HEK293 (cell line): ENCODE data around the gene ANKRD1.

Source experiments
- CTCF ChIA-PET: fragments of 350-600 bp; formaldehyde crosslinking; extraction: SDS; loops from one replicate; lab custom pipeline; 2021; ENCODE audit warnings: antibody characterized with exemption; lab: Yijun Ruan, JAX
- POLR2A ChIA-PET: fragments of 300-600 bp; formaldehyde crosslinking; extraction: SDS; loops from one replicate; lab custom pipeline; 2020; ENCODE audit warnings: antibody characterized with exemption, inconsistent platforms; lab: Yijun Ruan, JAX
- H3K27ac ChIP-seq: fragments of 200-500 bp; sonication (Bioruptor generic); 2 replicates; pipeline ENCODE4 v1.5.1; 2014; ENCODE audit warnings: low read depth, low read length, control low read depth, inconsistent platforms; ENCODE audit errors: extremely low read depth
- H3K36me3 ChIP-seq, 2 experiments: fragments of 200-500 bp in 1 of 2; sonication (Bioruptor generic) in 1 of 2; 1 replicate in 1 of 2; 2 replicates in 1 of 2; pipeline ENCODE4 v1.5.1; 2014 to 2017; ENCODE audit warnings: inconsistent platforms in 2 of 2, low read length in 2 of 2; ENCODE audit not compliant: control insufficient read depth in 2 of 2, insufficient read depth in 1 of 2
- H3K4me1 ChIP-seq: fragments of 200-500 bp; sonication (Bioruptor generic); 2 replicates; pipeline ENCODE4 v1.5.1; 2014; ENCODE audit warnings: mild to moderate bottlenecking, low read length, inconsistent platforms; ENCODE audit not compliant: control insufficient read depth, insufficient read depth
- H3K4me3 ChIP-seq: 2 replicates; pipeline ENCODE4 v1.5.1; 2011; ENCODE audit warnings: low read depth, mild to moderate bottlenecking, control low read depth, low read length, moderate library complexity
- H3K9me3 ChIP-seq: fragments of 200-500 bp; sonication (Bioruptor generic); 2 replicates; pipeline ENCODE4 v1.5.1; 2014; ENCODE audit warnings: low read depth, low read length, inconsistent platforms; ENCODE audit not compliant: control insufficient read depth, insufficient read depth
- KLF10 ChIP-seq: fragments of 450-650 bp; IDR thresholded peaks from 2 replicates; pipeline ENCODE4 v1.5.1; 2018; ENCODE audit warnings: missing biosample characterization, mild to moderate bottlenecking, missing genetic modification characterization
- KLF17 ChIP-seq: fragments of 450-650 bp; formaldehyde crosslinking; IDR thresholded peaks from 2 replicates; pipeline ENCODE4 v1.5.1; 2016; ENCODE audit warnings: missing biosample characterization, missing genetic modification characterization
- MZF1 ChIP-seq: fragments of 450-650 bp; formaldehyde crosslinking; IDR thresholded peaks from 2 replicates; pipeline ENCODE4 v1.5.1; 2017; ENCODE audit warnings: missing biosample characterization, missing genetic modification characterization, borderline replicate concordance
- PRDM10 ChIP-seq: fragments of 450-650 bp; formaldehyde crosslinking; IDR thresholded peaks from 2 replicates; pipeline ENCODE4 v1.5.1; 2016; ENCODE audit warnings: missing biosample characterization, missing genetic modification characterization
- SP2 ChIP-seq: fragments of 450-650 bp; formaldehyde crosslinking; IDR thresholded peaks from 2 replicates; pipeline ENCODE4 v1.5.1; 2016; ENCODE audit warnings: missing biosample characterization, missing genetic modification characterization
- TCF7L2 ChIP-seq: IDR thresholded peaks from 2 replicates; pipeline ENCODE4 v1.6.1; 2011; ENCODE audit warnings: low read depth, mild to moderate bottlenecking, inconsistent platforms, low read length, moderate library complexity, borderline replicate concordance
- ZBTB21 ChIP-seq: fragments of 450-650 bp; formaldehyde crosslinking; IDR thresholded peaks from 2 replicates; pipeline ENCODE4 v1.5.1; 2017; ENCODE audit warnings: missing biosample characterization, missing genetic modification characterization
- ZBTB6 ChIP-seq: fragments of 450-650 bp; formaldehyde crosslinking; IDR thresholded peaks from 2 replicates; pipeline ENCODE4 v1.5.1; 2017; ENCODE audit warnings: missing biosample characterization, missing genetic modification characterization
- ZNF140 ChIP-seq: fragments of 450-650 bp; formaldehyde crosslinking; IDR thresholded peaks from 2 replicates; pipeline ENCODE4 v1.5.1; 2016; ENCODE audit warnings: missing biosample characterization, missing genetic modification characterization
- ZNF26 ChIP-seq: fragments of 450-650 bp; formaldehyde crosslinking; IDR thresholded peaks from 2 replicates; pipeline ENCODE4 v1.5.1; 2016; ENCODE audit warnings: missing biosample characterization, missing genetic modification characterization
- ZNF391 ChIP-seq: fragments of 450-650 bp; formaldehyde crosslinking; IDR thresholded peaks from 2 replicates; pipeline ENCODE4 v1.5.1; 2016; ENCODE audit warnings: low read depth, missing biosample characterization, missing genetic modification characterization, borderline replicate concordance
- ZNF548 ChIP-seq: fragments of 450-650 bp; formaldehyde crosslinking; IDR thresholded peaks from 2 replicates; pipeline ENCODE4 v1.5.1; 2016; ENCODE audit warnings: missing biosample characterization, missing genetic modification characterization
- ZNF549 ChIP-seq: fragments of 450-650 bp; IDR thresholded peaks from 2 replicates; pipeline ENCODE4 v1.5.1; 2018; ENCODE audit warnings: missing biosample characterization, missing genetic modification characterization, mild to moderate bottlenecking, inconsistent platforms, moderate library complexity
- ZNF580 ChIP-seq: fragments of 450-650 bp; formaldehyde crosslinking; IDR thresholded peaks from 2 replicates; pipeline ENCODE4 v1.5.1; 2016; ENCODE audit warnings: missing biosample characterization, missing genetic modification characterization
- ZNF654 ChIP-seq: fragments of 450-650 bp; formaldehyde crosslinking; IDR thresholded peaks from 2 replicates; pipeline ENCODE4 v1.5.1; 2016; ENCODE audit warnings: low read depth, missing biosample characterization, missing genetic modification characterization
- ZNF660 ChIP-seq: fragments of 450-650 bp; IDR thresholded peaks from 2 replicates; pipeline ENCODE4 v1.5.1; 2018; ENCODE audit warnings: missing biosample characterization, mild to moderate bottlenecking, missing genetic modification characterization
- TF ChIP-seq, protein P1 (sequence below): fragments of 450-650 bp; IDR thresholded peaks from 2 replicates; pipeline ENCODE4 v1.5.1; 2018; ENCODE audit warnings: missing biosample characterization, mild to moderate bottlenecking, missing genetic modification characterization
- TF ChIP-seq, protein P2 (sequence below): fragments of 450-650 bp; formaldehyde crosslinking; conservative IDR thresholded peaks from 2 replicates; pipeline ENCODE4 v1.5.1; 2016; ENCODE audit warnings: low read depth, missing biosample characterization, missing genetic modification characterization
- TF ChIP-seq, protein P3 (sequence below): fragments of 450-650 bp; formaldehyde crosslinking; IDR thresholded peaks from 2 replicates; pipeline ENCODE4 v1.5.1; 2016; ENCODE audit warnings: missing biosample characterization, missing genetic modification characterization

The ANKRD1 gene

DNA sequence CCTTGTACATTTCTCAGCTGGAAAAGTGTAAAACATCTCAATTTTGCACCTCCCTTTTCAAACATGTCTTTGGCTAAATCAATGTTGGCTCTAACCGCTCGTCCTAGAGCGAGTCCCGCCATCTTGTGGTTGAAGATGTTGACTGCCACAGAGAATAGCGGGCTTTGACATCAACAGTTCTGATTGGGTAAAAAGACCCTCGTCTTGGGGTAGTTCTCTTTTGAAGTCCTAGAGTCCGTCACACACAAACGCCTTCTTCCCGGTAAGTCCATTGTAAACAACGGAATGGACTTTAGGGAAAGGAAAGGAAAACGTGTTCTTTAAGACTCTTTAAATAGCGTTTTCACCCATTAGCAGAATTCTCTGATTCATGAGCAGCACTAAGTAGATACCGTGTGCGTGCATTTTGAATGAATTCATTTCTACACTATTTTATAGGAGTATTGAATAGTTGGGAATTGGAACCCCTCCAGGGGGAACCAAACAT, 49.6 kb downstream of the ANKRD1 start:
- POLR2A ChIA-PET, result interaction anchor here (0.9 to 1.1 kb wide), 2 partner anchors 9 to 344 kb away, joined by 3 to 4 read pairs; no protein-coding TSS in a partner anchor
- H3K27ac ChIP-seq, result peak overlapping the region; percentile 71; the same call in 1 of the 2 replicates
- TF ChIP-seq PRDM10, result peak; percentile 41; the same call in 1 of the 2 replicates
- TF ChIP-seq ZNF391, result no peak
- TF ChIP-seq KLF17 (tag by site-specific recombination), result no peak
- no peak for TF ChIP-seq KLF10 (tag by site-specific recombination)
- TF ChIP-seq ZNF549, result no peak
- TF ChIP-seq, protein P1, sequence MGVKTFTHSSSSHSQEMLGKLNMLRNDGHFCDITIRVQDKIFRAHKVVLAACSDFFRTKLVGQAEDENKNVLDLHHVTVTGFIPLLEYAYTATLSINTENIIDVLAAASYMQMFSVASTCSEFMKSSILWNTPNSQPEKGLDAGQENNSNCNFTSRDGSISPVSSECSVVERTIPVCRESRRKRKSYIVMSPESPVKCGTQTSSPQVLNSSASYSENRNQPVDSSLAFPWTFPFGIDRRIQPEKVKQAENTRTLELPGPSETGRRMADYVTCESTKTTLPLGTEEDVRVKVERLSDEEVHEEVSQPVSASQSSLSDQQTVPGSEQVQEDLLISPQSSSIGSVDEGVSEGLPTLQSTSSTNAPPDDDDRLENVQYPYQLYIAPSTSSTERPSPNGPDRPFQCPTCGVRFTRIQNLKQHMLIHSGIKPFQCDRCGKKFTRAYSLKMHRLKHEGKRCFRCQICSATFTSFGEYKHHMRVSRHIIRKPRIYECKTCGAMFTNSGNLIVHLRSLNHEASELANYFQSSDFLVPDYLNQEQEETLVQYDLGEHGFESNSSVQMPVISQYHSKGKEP (tag by site-specific recombination), result no peak
- TF ChIP-seq ZBTB6 (tag by site-specific recombination), result peak; percentile 72
- peak; percentile 61; the same call in 1 of the 2 replicates for TF ChIP-seq TCF7L2
- peak; percentile 18; the same call in 1 of the 2 replicates for TF ChIP-seq ZBTB21 (tag by site-specific recombination)
- peak; percentile 96 for TF ChIP-seq ZNF580
- no peak for TF ChIP-seq ZNF140 (tag by site-specific recombination)
- TF ChIP-seq ZNF548 (tag by site-specific recombination), result no peak
- TF ChIP-seq SP2 (tag by site-specific recombination), result 0 out of 2 replicates have a peak, but pooled peaks have one; percentile 3
- TF ChIP-seq, protein P2, sequence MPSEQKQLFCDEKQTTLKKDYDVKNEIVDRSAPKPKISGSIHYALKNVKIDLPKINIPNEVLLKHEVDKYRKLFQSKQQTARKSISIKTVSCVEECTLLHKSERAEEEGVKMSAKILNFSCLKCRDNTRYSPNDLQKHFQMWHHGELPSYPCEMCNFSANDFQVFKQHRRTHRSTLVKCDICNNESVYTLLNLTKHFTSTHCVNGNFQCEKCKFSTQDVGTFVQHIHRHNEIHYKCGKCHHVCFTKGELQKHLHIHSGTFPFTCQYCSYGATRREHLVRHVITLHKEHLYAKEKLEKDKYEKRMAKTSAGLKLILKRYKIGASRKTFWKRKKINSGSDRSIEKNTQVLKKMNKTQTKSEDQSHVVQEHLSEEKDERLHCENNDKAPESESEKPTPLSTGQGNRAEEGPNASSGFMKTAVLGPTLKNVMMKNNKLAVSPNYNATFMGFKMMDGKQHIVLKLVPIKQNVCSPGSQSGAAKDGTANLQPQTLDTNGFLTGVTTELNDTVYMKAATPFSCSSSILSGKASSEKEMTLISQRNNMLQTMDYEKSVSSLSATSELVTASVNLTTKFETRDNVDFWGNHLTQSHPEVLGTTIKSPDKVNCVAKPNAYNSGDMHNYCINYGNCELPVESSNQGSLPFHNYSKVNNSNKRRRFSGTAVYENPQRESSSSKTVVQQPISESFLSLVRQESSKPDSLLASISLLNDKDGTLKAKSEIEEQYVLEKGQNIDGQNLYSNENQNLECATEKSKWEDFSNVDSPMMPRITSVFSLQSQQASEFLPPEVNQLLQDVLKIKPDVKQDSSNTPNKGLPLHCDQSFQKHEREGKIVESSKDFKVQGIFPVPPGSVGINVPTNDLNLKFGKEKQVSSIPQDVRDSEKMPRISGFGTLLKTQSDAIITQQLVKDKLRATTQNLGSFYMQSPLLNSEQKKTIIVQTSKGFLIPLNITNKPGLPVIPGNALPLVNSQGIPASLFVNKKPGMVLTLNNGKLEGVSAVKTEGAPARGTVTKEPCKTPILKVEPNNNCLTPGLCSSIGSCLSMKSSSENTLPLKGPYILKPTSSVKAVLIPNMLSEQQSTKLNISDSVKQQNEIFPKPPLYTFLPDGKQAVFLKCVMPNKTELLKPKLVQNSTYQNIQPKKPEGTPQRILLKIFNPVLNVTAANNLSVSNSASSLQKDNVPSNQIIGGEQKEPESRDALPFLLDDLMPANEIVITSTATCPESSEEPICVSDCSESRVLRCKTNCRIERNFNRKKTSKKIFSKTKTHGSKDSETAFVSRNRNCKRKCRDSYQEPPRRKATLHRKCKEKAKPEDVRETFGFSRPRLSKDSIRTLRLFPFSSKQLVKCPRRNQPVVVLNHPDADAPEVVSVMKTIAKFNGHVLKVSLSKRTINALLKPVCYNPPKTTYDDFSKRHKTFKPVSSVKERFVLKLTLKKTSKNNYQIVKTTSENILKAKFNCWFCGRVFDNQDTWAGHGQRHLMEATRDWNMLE (tag by site-specific recombination), result peak; percentile 39; the same call in 1 of the 2 replicates
- no peak for TF ChIP-seq ZNF26 (tag by site-specific recombination)
- peak; percentile 70 for TF ChIP-seq ZNF654
- peak; percentile 13; the same call in 1 of the 2 replicates for TF ChIP-seq ZNF660 (tag by site-specific recombination)
- TF ChIP-seq, protein P3, sequence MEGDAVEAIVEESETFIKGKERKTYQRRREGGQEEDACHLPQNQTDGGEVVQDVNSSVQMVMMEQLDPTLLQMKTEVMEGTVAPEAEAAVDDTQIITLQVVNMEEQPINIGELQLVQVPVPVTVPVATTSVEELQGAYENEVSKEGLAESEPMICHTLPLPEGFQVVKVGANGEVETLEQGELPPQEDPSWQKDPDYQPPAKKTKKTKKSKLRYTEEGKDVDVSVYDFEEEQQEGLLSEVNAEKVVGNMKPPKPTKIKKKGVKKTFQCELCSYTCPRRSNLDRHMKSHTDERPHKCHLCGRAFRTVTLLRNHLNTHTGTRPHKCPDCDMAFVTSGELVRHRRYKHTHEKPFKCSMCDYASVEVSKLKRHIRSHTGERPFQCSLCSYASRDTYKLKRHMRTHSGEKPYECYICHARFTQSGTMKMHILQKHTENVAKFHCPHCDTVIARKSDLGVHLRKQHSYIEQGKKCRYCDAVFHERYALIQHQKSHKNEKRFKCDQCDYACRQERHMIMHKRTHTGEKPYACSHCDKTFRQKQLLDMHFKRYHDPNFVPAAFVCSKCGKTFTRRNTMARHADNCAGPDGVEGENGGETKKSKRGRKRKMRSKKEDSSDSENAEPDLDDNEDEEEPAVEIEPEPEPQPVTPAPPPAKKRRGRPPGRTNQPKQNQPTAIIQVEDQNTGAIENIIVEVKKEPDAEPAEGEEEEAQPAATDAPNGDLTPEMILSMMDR (tag by site-specific recombination), result peak; percentile 47; the same call in 1 of the 2 replicates
- TF ChIP-seq MZF1 (tag by site-specific recombination), result peak; percentile 22; the same call in 1 of the 2 replicates

More for the DNA sequence above, 49.6 kb downstream of the ANKRD1 start:
- peaks cover 3% of the 10 kb centered on the region for H3K9me3 ChIP-seq
- CTCF ChIA-PET, result interaction anchor here (0.6 to 2.0 kb wide), 13 partner anchors 9 to 1856 kb away, joined by 3 to 7 read pairs (median 3); partner anchors contain the start of gene HTR7
- H3K4me1 ChIP-seq, result peaks cover 9% of the 10 kb centered on the region
- peaks cover 16% of the 10 kb centered on the region in 2 experiments; a peak in 2 of 3 replicates for H3K36me3 ChIP-seq
- peak overlapping the region; percentile 71 for H3K4me3 ChIP-seq
